ENCODE results near the gene BZW1. TPM values are rescaled to one million over a fixed set of nuclear protein-coding genes. Genes with fewer than 3 reads are reported as not detected.

Gene BZW1
- total RNA-seq, 2 donors from 2014 or later: 219 to 232 TPM

DNA sequence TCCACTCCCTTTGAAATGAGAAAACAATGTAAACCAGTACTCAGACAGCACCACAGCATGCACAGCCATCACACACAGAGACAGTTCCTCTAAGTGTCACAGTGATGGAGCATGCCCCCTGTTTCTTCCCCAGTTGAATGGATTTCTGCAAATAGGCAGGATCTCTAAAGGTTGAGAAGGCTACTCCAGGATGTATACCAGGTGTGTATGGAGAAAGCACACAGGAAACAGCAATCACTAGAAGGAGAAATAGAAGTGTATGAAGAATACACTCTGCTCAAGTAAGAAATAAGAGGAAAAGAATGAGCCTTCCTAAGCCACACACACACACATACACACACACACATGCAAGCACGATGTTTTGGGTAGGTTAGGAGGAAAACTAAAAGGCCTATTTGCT, 38.6 kb upstream of the BZW1 start:
- no peak for DNase-seq (ENCODE audit: low spot score)
- TF ChIP-seq, protein P1, sequence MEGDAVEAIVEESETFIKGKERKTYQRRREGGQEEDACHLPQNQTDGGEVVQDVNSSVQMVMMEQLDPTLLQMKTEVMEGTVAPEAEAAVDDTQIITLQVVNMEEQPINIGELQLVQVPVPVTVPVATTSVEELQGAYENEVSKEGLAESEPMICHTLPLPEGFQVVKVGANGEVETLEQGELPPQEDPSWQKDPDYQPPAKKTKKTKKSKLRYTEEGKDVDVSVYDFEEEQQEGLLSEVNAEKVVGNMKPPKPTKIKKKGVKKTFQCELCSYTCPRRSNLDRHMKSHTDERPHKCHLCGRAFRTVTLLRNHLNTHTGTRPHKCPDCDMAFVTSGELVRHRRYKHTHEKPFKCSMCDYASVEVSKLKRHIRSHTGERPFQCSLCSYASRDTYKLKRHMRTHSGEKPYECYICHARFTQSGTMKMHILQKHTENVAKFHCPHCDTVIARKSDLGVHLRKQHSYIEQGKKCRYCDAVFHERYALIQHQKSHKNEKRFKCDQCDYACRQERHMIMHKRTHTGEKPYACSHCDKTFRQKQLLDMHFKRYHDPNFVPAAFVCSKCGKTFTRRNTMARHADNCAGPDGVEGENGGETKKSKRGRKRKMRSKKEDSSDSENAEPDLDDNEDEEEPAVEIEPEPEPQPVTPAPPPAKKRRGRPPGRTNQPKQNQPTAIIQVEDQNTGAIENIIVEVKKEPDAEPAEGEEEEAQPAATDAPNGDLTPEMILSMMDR (IDR thresholded peaks at IDR 0.05): no peak
- TF ChIP-seq POLR2A (IDR thresholded peaks at IDR 0.05): no peak
- TF ChIP-seq POLR2AphosphoS5 (IDR thresholded peaks at IDR 0.05): no peak
- 79% methylated on average over 1 of the region's 1 CpG for WGBS
- Histone ChIP-seq H3K4me1 (replicated peaks) (no peaks in the 10 kb centered on the region), H3K27me3 (replicated peaks; ENCODE audit: insufficient read depth) (no peaks in the 10 kb centered on the region), H3K27ac (no peak overlapping the region), H3K9me3 (no peaks in the 10 kb centered on the region), H3K4me3 (no peak overlapping the region), H3K36me3 (no peaks in the 10 kb centered on the region)
- intact Hi-C loops (cut with DNase I): no loop called here

DNA sequence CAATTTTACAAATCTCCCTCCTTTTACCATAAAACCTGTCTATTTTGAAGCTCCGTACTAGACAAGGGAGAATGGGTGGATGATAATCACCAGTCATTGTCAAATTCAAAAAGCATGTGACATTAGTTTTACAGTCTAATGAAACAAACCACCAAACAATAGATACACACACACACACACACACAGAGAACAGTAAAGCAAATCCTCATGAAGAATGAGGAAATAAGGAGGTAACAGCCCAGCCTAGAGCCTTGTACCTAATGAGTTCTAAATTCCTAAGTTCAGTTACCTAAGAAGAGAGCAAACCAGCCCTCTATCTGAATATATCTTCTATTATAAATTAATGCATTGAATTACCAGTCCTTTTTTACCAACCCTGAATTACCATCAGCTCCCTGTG, 36.8 kb upstream of the BZW1 start:
- intact Hi-C loops (cut with DNase I): no loop called here
- H3K27ac ChIP-seq: no peak overlapping the region
- DNase-seq (ENCODE audit: low spot score): no peak
- no peaks in the 10 kb centered on the region for H3K36me3 ChIP-seq
- no peak overlapping the region for H3K4me3 ChIP-seq
- 61% methylated on average over 1 of the region's 1 CpG for WGBS
- no peaks in the 10 kb centered on the region for H3K27me3 ChIP-seq (replicated peaks; ENCODE audit: insufficient read depth)
- H3K4me1 ChIP-seq (replicated peaks): no peaks in the 10 kb centered on the region
- no peaks in the 10 kb centered on the region for H3K9me3 ChIP-seq
- no peak for TF ChIP-seq POLR2A (IDR thresholded peaks at IDR 0.05)
- TF ChIP-seq POLR2AphosphoS5 (IDR thresholded peaks at IDR 0.05): peak; percentile 60
- TF ChIP-seq, protein P1 (IDR thresholded peaks at IDR 0.05): no peak

DNA sequence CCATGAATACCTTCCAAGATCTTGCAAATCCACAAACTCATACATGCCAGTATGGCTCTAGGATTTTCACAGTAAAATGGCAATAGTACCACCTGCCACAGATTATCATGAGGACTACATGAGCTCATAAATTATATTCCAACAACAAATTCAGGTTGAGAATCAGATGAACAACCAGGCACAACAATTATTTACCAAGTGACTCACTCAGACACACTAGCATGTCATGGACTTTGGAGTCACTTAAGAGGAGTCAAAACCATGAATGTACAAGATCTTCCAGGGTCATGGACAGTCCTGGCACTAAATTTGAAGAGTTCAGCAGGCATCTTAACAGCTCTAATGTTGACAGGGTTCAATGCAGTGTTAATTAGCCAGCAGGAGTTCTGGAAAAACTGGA, 34.4 kb upstream of the BZW1 start:
- H3K27me3 ChIP-seq (replicated peaks; ENCODE audit: insufficient read depth): no peaks in the 10 kb centered on the region
- no peaks in the 10 kb centered on the region for H3K4me1 ChIP-seq (replicated peaks)
- H3K27ac ChIP-seq: no peak overlapping the region
- DNase-seq (ENCODE audit: low spot score): no peak
- H3K36me3 ChIP-seq: no peaks in the 10 kb centered on the region
- no peak overlapping the region for H3K4me3 ChIP-seq
- no peaks in the 10 kb centered on the region for H3K9me3 ChIP-seq
- TF ChIP-seq POLR2A (IDR thresholded peaks at IDR 0.05) (no peak), POLR2AphosphoS5 (IDR thresholded peaks at IDR 0.05) (no peak)
- TF ChIP-seq, protein P1 (IDR thresholded peaks at IDR 0.05): no peak
- intact Hi-C loops (cut with DNase I): no loop called here

DNA sequence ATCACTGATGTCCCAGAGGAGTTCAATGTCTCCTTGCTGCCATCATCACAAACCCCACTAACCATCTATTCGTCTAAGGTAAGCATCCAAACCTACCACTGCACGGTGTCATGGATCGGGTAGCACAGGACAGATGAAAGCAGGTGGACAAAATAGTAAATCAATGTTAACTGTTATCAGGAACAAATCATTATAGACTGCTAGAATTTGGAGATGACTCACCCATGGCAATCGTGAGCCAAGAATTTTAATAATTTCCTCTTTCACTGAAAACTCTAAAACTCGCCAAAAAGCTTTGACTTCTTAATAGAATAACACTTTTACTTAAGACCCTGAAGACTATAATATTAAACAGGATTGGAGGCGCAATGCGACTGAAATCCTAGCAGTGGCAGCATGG, 33.7 kb upstream of the BZW1 start:
- Histone ChIP-seq H3K4me3 (no peak overlapping the region), H3K36me3 (no peaks in the 10 kb centered on the region), H3K27ac (no peak overlapping the region), H3K9me3 (no peaks in the 10 kb centered on the region), H3K4me1 (replicated peaks) (no peaks in the 10 kb centered on the region), H3K27me3 (replicated peaks; ENCODE audit: insufficient read depth) (no peaks in the 10 kb centered on the region)
- TF ChIP-seq, protein P1 (IDR thresholded peaks at IDR 0.05): no peak
- TF ChIP-seq POLR2A (IDR thresholded peaks at IDR 0.05) (no peak), POLR2AphosphoS5 (IDR thresholded peaks at IDR 0.05) (no peak)
- WGBS: 38% methylated on average over 7 of the region's 7 CpGs
- DNase-seq (ENCODE audit: low spot score): no peak
- intact Hi-C loops (cut with DNase I): no loop called here

DNA sequence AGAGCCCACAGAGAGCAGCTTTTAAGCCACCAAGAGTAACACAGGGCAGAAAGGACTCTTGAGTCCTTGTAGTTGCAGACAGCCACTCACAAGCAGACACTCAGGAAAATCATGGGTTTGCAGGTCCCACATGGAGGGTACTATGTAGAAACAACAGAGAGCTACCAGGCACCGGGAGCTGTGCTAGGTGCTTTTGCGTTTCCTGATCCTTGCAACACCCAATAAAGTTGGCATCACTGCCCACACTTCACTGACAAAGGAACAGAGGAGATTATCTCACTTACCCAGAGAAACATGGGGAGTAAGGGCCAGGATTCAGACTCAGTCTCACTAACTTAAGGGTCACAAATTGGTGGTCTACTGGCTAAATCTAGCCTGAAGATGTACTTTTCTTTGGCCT, 32.5 kb upstream of the BZW1 start:
- H3K27me3 ChIP-seq (replicated peaks; ENCODE audit: insufficient read depth): no peaks in the 10 kb centered on the region
- H3K9me3 ChIP-seq: no peaks in the 10 kb centered on the region
- intact Hi-C loops (cut with DNase I): no loop called here
- H3K36me3 ChIP-seq: no peaks in the 10 kb centered on the region
- TF ChIP-seq POLR2A (IDR thresholded peaks at IDR 0.05) (no peak), POLR2AphosphoS5 (IDR thresholded peaks at IDR 0.05) (no peak)
- TF ChIP-seq, protein P1 (IDR thresholded peaks at IDR 0.05): no peak
- H3K4me3 ChIP-seq: no peak overlapping the region
- no peaks in the 10 kb centered on the region for H3K4me1 ChIP-seq (replicated peaks)
- no peak overlapping the region for H3K27ac ChIP-seq
- 65% methylated on average over 2 of the region's 2 CpGs for WGBS
- no peak for DNase-seq (ENCODE audit: low spot score)

Data from prostate gland (tissue), 2 donors.